Neural progenitor cell (in vitro differentiated cells): ENCODE measurements around the gene ZC3H12D.

Experiments used
- EZH2 ChIP-seq: fragments of 200-600 bp; sonication (generic); IDR thresholded peaks from 2 replicates; pipeline ENCODE4 v1.6.1; 2017; ENCODE audit warnings: antibody characterized with exemption, mild to moderate bottlenecking, moderate library complexity
- TF ChIP-seq, protein P1 (sequence below): fragments of 200-600 bp; sonication (generic); IDR thresholded peaks from 2 replicates; pipeline ENCODE4 v1.5.1; 2017; ENCODE audit warnings: antibody characterized with exemption, mild to moderate bottlenecking

DNA sequence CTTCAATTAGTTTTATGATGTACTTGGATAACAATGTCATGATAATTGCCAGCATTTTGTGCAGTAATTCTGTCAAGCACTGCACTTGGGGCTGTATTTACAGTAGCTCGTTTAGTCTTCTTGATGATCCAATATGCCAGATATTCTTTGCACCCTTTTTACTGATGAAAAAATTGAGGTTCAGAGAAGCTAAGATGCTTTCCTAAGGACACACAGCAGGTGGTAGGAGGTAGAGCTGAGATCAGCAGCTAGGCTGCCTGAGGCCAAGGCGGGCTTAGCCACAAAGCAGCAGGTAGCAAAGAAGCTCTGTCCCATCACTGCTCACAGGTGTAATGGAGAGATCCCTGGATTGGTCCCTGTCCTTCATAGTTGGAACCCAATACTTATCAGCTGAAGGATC lies 51.4 kb downstream of the ZC3H12D start:
- TF ChIP-seq, protein P1, sequence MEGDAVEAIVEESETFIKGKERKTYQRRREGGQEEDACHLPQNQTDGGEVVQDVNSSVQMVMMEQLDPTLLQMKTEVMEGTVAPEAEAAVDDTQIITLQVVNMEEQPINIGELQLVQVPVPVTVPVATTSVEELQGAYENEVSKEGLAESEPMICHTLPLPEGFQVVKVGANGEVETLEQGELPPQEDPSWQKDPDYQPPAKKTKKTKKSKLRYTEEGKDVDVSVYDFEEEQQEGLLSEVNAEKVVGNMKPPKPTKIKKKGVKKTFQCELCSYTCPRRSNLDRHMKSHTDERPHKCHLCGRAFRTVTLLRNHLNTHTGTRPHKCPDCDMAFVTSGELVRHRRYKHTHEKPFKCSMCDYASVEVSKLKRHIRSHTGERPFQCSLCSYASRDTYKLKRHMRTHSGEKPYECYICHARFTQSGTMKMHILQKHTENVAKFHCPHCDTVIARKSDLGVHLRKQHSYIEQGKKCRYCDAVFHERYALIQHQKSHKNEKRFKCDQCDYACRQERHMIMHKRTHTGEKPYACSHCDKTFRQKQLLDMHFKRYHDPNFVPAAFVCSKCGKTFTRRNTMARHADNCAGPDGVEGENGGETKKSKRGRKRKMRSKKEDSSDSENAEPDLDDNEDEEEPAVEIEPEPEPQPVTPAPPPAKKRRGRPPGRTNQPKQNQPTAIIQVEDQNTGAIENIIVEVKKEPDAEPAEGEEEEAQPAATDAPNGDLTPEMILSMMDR, result no peak
- no peak for TF ChIP-seq EZH2
